ENCODE results near the gene TAF11L6.
"Not testable (repeated sequence)": the region's sequence is repeated elsewhere in the genome, so short reads cannot be mapped to it uniquely, and the experiment has no call there.

- TF ChIP-seq, protein P1, sequence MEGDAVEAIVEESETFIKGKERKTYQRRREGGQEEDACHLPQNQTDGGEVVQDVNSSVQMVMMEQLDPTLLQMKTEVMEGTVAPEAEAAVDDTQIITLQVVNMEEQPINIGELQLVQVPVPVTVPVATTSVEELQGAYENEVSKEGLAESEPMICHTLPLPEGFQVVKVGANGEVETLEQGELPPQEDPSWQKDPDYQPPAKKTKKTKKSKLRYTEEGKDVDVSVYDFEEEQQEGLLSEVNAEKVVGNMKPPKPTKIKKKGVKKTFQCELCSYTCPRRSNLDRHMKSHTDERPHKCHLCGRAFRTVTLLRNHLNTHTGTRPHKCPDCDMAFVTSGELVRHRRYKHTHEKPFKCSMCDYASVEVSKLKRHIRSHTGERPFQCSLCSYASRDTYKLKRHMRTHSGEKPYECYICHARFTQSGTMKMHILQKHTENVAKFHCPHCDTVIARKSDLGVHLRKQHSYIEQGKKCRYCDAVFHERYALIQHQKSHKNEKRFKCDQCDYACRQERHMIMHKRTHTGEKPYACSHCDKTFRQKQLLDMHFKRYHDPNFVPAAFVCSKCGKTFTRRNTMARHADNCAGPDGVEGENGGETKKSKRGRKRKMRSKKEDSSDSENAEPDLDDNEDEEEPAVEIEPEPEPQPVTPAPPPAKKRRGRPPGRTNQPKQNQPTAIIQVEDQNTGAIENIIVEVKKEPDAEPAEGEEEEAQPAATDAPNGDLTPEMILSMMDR (IDR thresholded peaks at IDR 0.05), result not testable (repeated sequence)
- TF ChIP-seq ZFX (IDR thresholded peaks at IDR 0.05; ENCODE audit: borderline replicate concordance), result not testable (repeated sequence)
Observed at GRCh38 chr5:17517526-17517925, 10.9 kb upstream of the TAF11L6 start.
